Nephron (organoid): ENCODE results near the gene EML3.

ENCODE experiments used
- H3K27ac Mint-ChIP-seq, 3 experiments: 2 replicates each; pipeline ENCODE4 v1.8.0; 2020; ENCODE audit warnings: mixed read lengths in 3 of 3, mild to moderate bottlenecking in 2 of 3, moderate library complexity in 1 of 3
- H3K27me3 Mint-ChIP-seq: 2 replicates; pipeline ENCODE4 v1.8.0; 2021; ENCODE audit warnings: low read depth, mild to moderate bottlenecking, moderate library complexity, mixed read lengths
- H3K36me3 Mint-ChIP-seq: 2 replicates; pipeline ENCODE4 v1.8.0; 2020; ENCODE audit warnings: low read depth, mixed read lengths
- H3K4me1 Mint-ChIP-seq: 2 replicates; pipeline ENCODE4 v1.8.0; 2020; ENCODE audit warnings: mixed read lengths
- H3K4me3 Mint-ChIP-seq, 3 experiments: 2 replicates each; pipeline ENCODE4 v1.8.0; 2020; ENCODE audit warnings: mild to moderate bottlenecking in 3 of 3, mixed read lengths in 3 of 3, moderate library complexity in 2 of 3
- H3K9me3 Mint-ChIP-seq: 2 replicates; pipeline ENCODE4 v1.8.0; 2020; ENCODE audit warnings: mixed read lengths
- CTCF ChIP-seq, 3 experiments: fragments of 200-600 bp; sonication (generic); IDR thresholded peaks; one replicate each; pipeline ENCODE4 v1.5.0; 2021; ENCODE audit warnings: antibody characterized with exemption in 3 of 3; ENCODE audit not compliant: unreplicated experiment in 3 of 3

EML3 gene

GRCh38 chr11:62613291-62613778, 760 bp upstream of the EML3 start:
- no peaks in the 10 kb centered on the region for H3K9me3 Mint-ChIP-seq
- H3K27ac Mint-ChIP-seq, result peak overlapping the region; percentile 90 to 94 (median 94)
- H3K27me3 Mint-ChIP-seq, result peaks cover 5% of the 10 kb centered on the region
- peaks cover 9% of the 10 kb centered on the region for H3K36me3 Mint-ChIP-seq
- peaks cover 22% of the 10 kb centered on the region for H3K4me1 Mint-ChIP-seq
- no peak for TF ChIP-seq CTCF (IDR thresholded peaks at IDR 0.05; ENCODE audit: unreplicated experiment in 3 of 3)
- H3K4me3 Mint-ChIP-seq, result peak overlapping the region; percentile 67 to 85 (median 76)

- H3K4me3 Mint-ChIP-seq, result peak overlapping the region; percentile 91 to 99 (median 97)
- H3K4me1 Mint-ChIP-seq, result peaks cover 22% of the 10 kb centered on the region
- peak overlapping the region; percentile 94 to 96 (median 95) for H3K27ac Mint-ChIP-seq
- H3K9me3 Mint-ChIP-seq, result no peaks in the 10 kb centered on the region
- H3K36me3 Mint-ChIP-seq, result peaks cover 17% of the 10 kb centered on the region
- peaks cover 5% of the 10 kb centered on the region for H3K27me3 Mint-ChIP-seq
- TF ChIP-seq CTCF (IDR thresholded peaks at IDR 0.05; ENCODE audit: unreplicated experiment in 3 of 3), result no peak
Observed at GRCh38 chr11:62611705-62612365, 740 bp downstream of the EML3 start.

- Mint-ChIP-seq H3K27ac (peak overlapping the region; percentile 94 to 96 (median 95)), H3K4me1 (peaks cover 22% of the 10 kb centered on the region), H3K4me3 (peak overlapping the region; percentile 91 to 99 (median 97)), H3K27me3 (peaks cover 5% of the 10 kb centered on the region), H3K36me3 (peaks cover 17% of the 10 kb centered on the region), H3K9me3 (no peaks in the 10 kb centered on the region)
- no peak for TF ChIP-seq CTCF (IDR thresholded peaks at IDR 0.05; ENCODE audit: unreplicated experiment in 3 of 3)
Observed at GRCh38 chr11:62610814-62611704, 1.5 kb downstream of the EML3 start.

GRCh38 chr11:62610403-62610802, 2.2 kb downstream of the EML3 start:
- Mint-ChIP-seq H3K36me3 (peaks cover 17% of the 10 kb centered on the region), H3K27me3 (peaks cover 5% of the 10 kb centered on the region)
- TF ChIP-seq CTCF (IDR thresholded peaks at IDR 0.05; ENCODE audit: unreplicated experiment in 3 of 3), result no peak

GRCh38 chr11:62608776-62609175, 3.8 kb downstream of the EML3 start:
- H3K4me3 Mint-ChIP-seq, result peak overlapping the region; percentile 24 to 41 (median 31)
- H3K27me3 Mint-ChIP-seq, result peaks cover 8% of the 10 kb centered on the region
- H3K36me3 Mint-ChIP-seq, result peaks cover 18% of the 10 kb centered on the region
- no peaks in the 10 kb centered on the region for H3K9me3 Mint-ChIP-seq
- no peak for TF ChIP-seq CTCF (IDR thresholded peaks at IDR 0.05; ENCODE audit: unreplicated experiment in 3 of 3)
- no peak overlapping the region for H3K27ac Mint-ChIP-seq
- peaks cover 32% of the 10 kb centered on the region for H3K4me1 Mint-ChIP-seq

More at GRCh38 chr11:62610403-62610802, 2.2 kb downstream of the EML3 start:
- H3K9me3 Mint-ChIP-seq, result no peaks in the 10 kb centered on the region
- H3K4me3 Mint-ChIP-seq, result peak overlapping the region; percentile 73 to 97 (median 80)
- H3K27ac Mint-ChIP-seq, result peak overlapping the region; percentile 25 to 77 (median 44)
- peaks cover 22% of the 10 kb centered on the region for H3K4me1 Mint-ChIP-seq
